Measurements from ENCODE around the gene NAB2. TPM values are rescaled to one million over a fixed set of nuclear protein-coding genes. Genes with fewer than 3 reads are reported as not detected.
"Not testable (repeated sequence)": the region's sequence is repeated elsewhere in the genome, so short reads cannot be mapped to it uniquely, and the experiment has no call there.

NAB2 gene
- total RNA-seq, 1 donor from 2014 or later = 14.0 TPM

DNA sequence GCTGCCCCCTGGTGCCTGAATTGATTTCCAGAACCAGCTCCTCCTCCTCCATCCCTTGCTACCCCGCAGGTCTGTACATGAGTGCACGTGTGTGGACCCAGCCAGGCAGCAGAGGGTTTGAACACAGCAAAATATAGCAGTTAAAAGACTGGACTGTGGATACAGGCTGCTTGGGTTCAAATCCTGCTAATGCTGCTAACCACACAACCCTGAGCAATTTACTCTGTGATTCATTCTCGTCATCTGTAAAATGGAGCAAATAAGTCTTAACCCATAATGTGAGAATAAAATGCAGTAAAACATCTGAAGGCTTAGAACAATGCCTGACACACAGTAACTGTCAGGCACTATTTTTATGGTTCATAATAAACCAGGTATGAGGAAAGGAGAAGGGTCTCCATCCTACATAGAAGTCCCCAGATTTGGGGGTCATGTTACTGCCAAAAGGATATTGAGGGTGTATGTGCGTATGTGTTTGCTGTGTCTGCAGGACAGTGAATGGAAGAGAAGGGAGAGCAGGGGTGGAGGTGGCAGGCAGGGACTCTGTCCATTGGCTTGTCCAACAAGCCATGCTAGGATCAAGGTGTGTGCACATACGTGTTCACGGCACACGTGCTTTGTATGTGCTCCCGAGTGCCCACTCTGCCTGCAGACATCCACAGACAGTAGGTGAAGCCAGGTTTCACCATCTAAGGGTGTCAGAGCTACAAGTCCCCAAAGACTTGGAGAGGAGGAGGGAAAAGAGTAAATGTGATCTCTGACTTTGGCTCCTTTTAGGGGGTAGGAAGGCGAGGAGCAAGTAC lies 23.8 kb downstream of the NAB2 start:
- H3K27me3 Mint-ChIP-seq (ENCODE audit: unreplicated experiment) = peaks cover 13% of the 10 kb centered on the region
- H3K9me3 Mint-ChIP-seq (ENCODE audit: unreplicated experiment) = no peaks in the 10 kb centered on the region
- H3K4me3 Mint-ChIP-seq (ENCODE audit: unreplicated experiment) = peak overlapping the region; percentile 99
- DNase-seq (ENCODE audit: low spot score) = no peak
- H3K36me3 Mint-ChIP-seq (ENCODE audit: low read depth, unreplicated experiment) = peaks cover 10% of the 10 kb centered on the region
- TF ChIP-seq, protein P1, sequence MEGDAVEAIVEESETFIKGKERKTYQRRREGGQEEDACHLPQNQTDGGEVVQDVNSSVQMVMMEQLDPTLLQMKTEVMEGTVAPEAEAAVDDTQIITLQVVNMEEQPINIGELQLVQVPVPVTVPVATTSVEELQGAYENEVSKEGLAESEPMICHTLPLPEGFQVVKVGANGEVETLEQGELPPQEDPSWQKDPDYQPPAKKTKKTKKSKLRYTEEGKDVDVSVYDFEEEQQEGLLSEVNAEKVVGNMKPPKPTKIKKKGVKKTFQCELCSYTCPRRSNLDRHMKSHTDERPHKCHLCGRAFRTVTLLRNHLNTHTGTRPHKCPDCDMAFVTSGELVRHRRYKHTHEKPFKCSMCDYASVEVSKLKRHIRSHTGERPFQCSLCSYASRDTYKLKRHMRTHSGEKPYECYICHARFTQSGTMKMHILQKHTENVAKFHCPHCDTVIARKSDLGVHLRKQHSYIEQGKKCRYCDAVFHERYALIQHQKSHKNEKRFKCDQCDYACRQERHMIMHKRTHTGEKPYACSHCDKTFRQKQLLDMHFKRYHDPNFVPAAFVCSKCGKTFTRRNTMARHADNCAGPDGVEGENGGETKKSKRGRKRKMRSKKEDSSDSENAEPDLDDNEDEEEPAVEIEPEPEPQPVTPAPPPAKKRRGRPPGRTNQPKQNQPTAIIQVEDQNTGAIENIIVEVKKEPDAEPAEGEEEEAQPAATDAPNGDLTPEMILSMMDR (IDR thresholded peaks at IDR 0.05; ENCODE audit: unreplicated experiment) = peak; percentile 71
- H3K27ac Mint-ChIP-seq (ENCODE audit: unreplicated experiment) = no peak overlapping the region
- H3K4me1 Mint-ChIP-seq (ENCODE audit: unreplicated experiment) = peaks cover 24% of the 10 kb centered on the region

DNA sequence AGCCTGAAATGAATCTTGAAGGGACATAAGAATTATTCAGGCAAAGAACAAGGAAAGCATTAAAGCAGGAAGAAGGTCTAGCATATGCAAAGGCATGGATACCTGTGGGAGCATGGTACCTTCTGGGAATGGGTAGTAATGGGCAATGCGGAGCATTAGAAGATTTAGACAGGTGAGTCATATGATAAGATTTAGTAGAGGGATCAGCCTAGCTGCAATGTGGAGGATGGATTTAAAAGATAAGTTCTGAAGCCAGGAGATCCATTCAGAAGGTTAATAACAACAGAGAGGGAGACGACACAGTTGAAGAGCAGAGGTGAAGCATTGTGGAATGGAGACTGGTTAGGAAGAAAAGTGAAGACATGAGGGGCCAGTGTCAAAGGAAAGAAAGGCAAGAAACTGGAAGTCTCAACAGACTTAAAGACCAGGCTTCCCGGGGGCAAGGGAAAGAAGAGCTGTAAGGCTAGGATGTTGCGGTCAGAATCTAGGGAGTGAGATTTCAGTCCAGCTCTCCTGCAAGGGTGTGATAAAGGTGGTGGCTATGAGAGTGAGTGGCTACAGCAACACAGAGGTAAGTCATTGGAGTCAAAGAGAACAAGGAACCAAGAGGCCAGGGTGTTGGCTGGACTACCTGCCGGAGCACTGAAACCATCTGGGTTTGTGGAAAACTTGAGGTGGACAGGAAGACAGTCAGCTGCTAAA lies 27.8 kb downstream of the NAB2 start:
- Mint-ChIP-seq H3K36me3 (ENCODE audit: low read depth, unreplicated experiment) (peaks cover 4% of the 10 kb centered on the region), H3K9me3 (ENCODE audit: unreplicated experiment) (no peaks in the 10 kb centered on the region), H3K4me3 (ENCODE audit: unreplicated experiment) (no peak overlapping the region), H3K27ac (ENCODE audit: unreplicated experiment) (no peak overlapping the region), H3K4me1 (ENCODE audit: unreplicated experiment) (peaks cover 5% of the 10 kb centered on the region), H3K27me3 (ENCODE audit: unreplicated experiment) (peaks cover 6% of the 10 kb centered on the region)
- TF ChIP-seq, protein P1 (IDR thresholded peaks at IDR 0.05; ENCODE audit: unreplicated experiment) = no peak
- no peak for DNase-seq (ENCODE audit: low spot score)

DNA sequence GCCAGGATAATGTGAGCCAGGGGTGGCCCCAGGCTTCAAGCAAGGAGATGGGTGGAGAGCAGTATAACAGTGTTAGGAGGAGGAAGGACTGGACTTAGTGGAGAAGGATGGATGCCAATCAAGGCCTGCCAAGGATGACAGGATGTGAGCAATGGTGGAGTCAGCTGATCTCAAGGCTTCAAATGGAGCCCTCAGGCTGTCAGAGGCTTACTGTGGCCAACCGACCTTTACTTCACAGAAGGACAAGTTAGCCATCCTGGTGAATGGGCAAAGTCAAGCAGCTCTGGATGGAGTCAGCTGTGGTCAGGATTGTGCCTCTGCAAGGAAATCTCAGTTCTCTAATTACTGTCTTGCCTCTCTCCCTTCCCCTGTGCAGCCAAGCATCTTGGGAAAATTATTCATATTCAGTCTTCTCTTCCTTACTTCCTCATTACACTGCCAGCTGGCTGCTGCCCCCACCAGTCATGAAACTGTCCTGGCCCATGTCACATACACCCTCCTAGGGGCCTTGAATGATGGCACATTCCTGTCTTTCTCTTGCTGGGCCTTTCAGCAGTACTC lies 29.9 kb downstream of the NAB2 start:
- TF ChIP-seq, protein P1 (IDR thresholded peaks at IDR 0.05; ENCODE audit: unreplicated experiment) = no peak
- DNase-seq (ENCODE audit: low spot score) = no peak
- H3K4me1 Mint-ChIP-seq (ENCODE audit: unreplicated experiment) = no peaks in the 10 kb centered on the region
- no peaks in the 10 kb centered on the region for H3K9me3 Mint-ChIP-seq (ENCODE audit: unreplicated experiment)
- no peaks in the 10 kb centered on the region for H3K27me3 Mint-ChIP-seq (ENCODE audit: unreplicated experiment)
- H3K4me3 Mint-ChIP-seq (ENCODE audit: unreplicated experiment) = no peak overlapping the region
- H3K36me3 Mint-ChIP-seq (ENCODE audit: low read depth, unreplicated experiment) = no peaks in the 10 kb centered on the region
- H3K27ac Mint-ChIP-seq (ENCODE audit: unreplicated experiment) = no peak overlapping the region

- H3K36me3 Mint-ChIP-seq (ENCODE audit: low read depth, unreplicated experiment) = no peaks in the 10 kb centered on the region
- H3K9me3 Mint-ChIP-seq (ENCODE audit: unreplicated experiment) = no peaks in the 10 kb centered on the region
- H3K4me3 Mint-ChIP-seq (ENCODE audit: unreplicated experiment) = no peak overlapping the region
Observed at GRCh38 chr12:57119294-57120085, 30.6 kb downstream of the NAB2 start.

GRCh38 chr12:57120718-57121117 lies 31.8 kb downstream of the NAB2 start:
- not testable (repeated sequence) for DNase-seq (ENCODE audit: low spot score); H3K4me1 Mint-ChIP-seq (ENCODE audit: unreplicated experiment); H3K27me3 Mint-ChIP-seq (ENCODE audit: unreplicated experiment); H3K9me3 Mint-ChIP-seq (ENCODE audit: unreplicated experiment); H3K27ac Mint-ChIP-seq (ENCODE audit: unreplicated experiment); H3K36me3 Mint-ChIP-seq (ENCODE audit: low read depth, unreplicated experiment); H3K4me3 Mint-ChIP-seq (ENCODE audit: unreplicated experiment)

More at GRCh38 chr12:57119294-57120085, 30.6 kb downstream of the NAB2 start:
- TF ChIP-seq, protein P1 (IDR thresholded peaks at IDR 0.05; ENCODE audit: unreplicated experiment) = no peak
- H3K27ac Mint-ChIP-seq (ENCODE audit: unreplicated experiment) = no peak overlapping the region
- no peaks in the 10 kb centered on the region for H3K27me3 Mint-ChIP-seq (ENCODE audit: unreplicated experiment)
- no peaks in the 10 kb centered on the region for H3K4me1 Mint-ChIP-seq (ENCODE audit: unreplicated experiment)
- no peak for DNase-seq (ENCODE audit: low spot score)

Measured in endothelial cell (in vitro differentiated cells).